ENCODE results near the gene ENTPD7.

The ENTPD7 gene

DNA sequence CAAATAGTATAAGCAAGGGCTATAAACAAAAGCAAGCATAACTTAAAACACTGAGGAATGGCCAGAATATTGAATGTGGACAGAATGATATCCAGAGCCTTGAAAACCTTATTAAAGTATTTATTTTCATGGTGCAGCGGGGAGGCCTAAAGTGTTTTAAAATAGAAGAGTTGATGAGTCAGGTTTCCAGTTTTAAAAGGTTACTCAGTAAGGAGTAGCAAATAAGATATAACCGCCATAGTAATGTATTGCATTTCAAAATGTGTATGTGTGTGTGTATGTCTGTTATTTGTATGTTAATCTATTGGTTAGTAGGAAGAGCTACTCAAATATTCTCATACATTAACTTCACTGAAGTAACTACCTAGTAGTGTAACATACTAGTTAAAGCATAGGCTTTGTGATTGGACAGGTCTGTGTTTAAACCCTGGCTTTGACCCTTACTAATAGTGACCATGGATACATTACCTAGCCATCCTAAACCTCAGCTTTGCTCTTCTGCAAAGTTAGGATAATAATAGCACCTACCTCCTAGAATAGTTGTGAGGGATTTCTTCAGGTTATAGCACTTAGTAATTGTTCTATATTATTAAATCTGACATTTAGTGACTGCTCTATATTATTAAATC is 89.6 kb downstream of the ENTPD7 start:
- no peak for DNase-seq (ENCODE audit: low spot score)

DNA sequence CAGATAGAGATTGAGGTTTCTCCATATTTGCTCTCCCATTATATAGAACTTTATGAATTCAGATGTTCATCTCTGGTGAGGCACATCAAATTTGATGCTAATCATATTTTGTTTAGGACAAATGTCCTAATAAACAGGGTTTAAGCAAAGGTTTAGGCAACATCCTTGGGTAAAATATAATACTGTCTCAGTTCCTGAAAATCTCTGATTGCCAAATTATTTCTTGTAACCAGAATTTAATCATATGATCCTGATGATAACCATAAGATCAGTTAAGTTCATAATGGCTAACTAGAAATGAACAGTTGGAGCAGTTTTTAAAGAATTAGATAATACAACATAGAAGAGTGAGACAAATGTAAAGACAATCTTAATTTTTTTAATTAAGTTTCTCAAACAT is 91.3 kb downstream of the ENTPD7 start:
- DNase-seq (ENCODE audit: low spot score) = no peak

DNA sequence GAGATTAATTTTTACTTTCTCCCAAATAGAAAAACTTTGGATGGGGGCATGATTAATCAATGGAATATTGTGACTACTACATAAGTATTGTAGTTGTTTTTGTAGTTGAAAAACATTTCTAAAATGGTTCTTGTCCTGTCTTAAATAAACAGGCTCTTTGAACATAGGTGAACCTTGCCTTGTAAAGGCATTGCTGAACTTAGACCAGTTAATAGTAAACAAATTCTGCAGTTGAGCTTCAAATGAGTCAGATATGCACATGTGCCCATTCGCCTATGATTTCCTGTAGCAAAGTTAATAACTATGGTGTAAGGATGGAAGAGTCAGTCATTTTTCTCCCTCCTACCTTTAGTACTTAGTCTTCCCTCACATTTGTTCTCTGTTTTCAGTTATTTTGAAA is 95.4 kb downstream of the ENTPD7 start:
- no peak for DNase-seq (ENCODE audit: low spot score)
